Chondrocyte (in vitro differentiated cells): ENCODE results near the gene UBA52. TPM values are rescaled to one million over a fixed set of nuclear protein-coding genes. Genes with fewer than 3 reads are reported as not detected.

ENCODE experiments used
- DNase-seq: peaks from one replicate; pipeline ENCODE4 v3.0.0; 2021; ENCODE audit warnings: mixed read lengths, low spot score
- H3K27ac Mint-ChIP-seq: one replicate; pipeline ENCODE4 v1.8.0; 2021; ENCODE audit warnings: mild to moderate bottlenecking, moderate library complexity, mixed read lengths; ENCODE audit not compliant: unreplicated experiment
- H3K27me3 Mint-ChIP-seq: 2 replicates; pipeline ENCODE4 v1.8.0; 2021; ENCODE audit warnings: low read depth, mixed read lengths
- H3K36me3 Mint-ChIP-seq: 2 replicates; pipeline ENCODE4 v1.8.0; 2021; ENCODE audit warnings: low read depth, mixed read lengths
- H3K4me1 Mint-ChIP-seq: 2 replicates; pipeline ENCODE4 v1.8.0; 2021; ENCODE audit warnings: low read depth, mild to moderate bottlenecking, mixed read lengths
- H3K4me3 Mint-ChIP-seq: one replicate; pipeline ENCODE4 v1.8.0; 2021; ENCODE audit warnings: mild to moderate bottlenecking, moderate library complexity, mixed read lengths; ENCODE audit not compliant: unreplicated experiment
- H3K9me3 Mint-ChIP-seq: 2 replicates; pipeline ENCODE4 v1.8.0; 2021; ENCODE audit warnings: low read depth, mixed read lengths
- CTCF ChIP-seq: fragments of 200-600 bp; sonication (generic); IDR thresholded peaks from 2 replicates; pipeline ENCODE4 v1.5.0; 2021; ENCODE audit warnings: antibody characterized with exemption, mild to moderate bottlenecking, moderate library complexity
- total RNA-seq: library from RNA; stranded (reverse); gene quantifications from 3 replicates; pipeline ENCODE4 v1.2.1, GENCODE V29; 2021

The UBA52 gene
- total RNA-seq, 1 donor from 2014 or later, result 749 TPM

GRCh38 chr19:18557411-18558201 is 14.1 kb upstream of the UBA52 start, which contains the start of gene KXD1:
Gene KXD1 (plus strand): TSS chr19:18557870. CDS start chr19:18562057, 4,187 bp downstream.
- peak; percentile 96 for DNase-seq
- TF ChIP-seq CTCF, result no peak
- H3K27me3 Mint-ChIP-seq, result no peaks in the 10 kb centered on the region
- H3K9me3 Mint-ChIP-seq, result no peaks in the 10 kb centered on the region
- H3K27ac Mint-ChIP-seq, result peak within 1 kb of the TSS; percentile 93
- no peaks in the 10 kb centered on the region for H3K36me3 Mint-ChIP-seq
- peak within 1 kb of the TSS; percentile 94 for H3K4me3 Mint-ChIP-seq
- H3K4me1 Mint-ChIP-seq, result peaks cover 26% of the 10 kb centered on the region

GRCh38 chr19:18558202-18558555 is 13.5 kb upstream of the UBA52 start:
- Mint-ChIP-seq H3K27me3 (no peaks in the 10 kb centered on the region), H3K27ac (peak overlapping the region; percentile 93), H3K4me1 (peaks cover 26% of the 10 kb centered on the region)

DNA sequence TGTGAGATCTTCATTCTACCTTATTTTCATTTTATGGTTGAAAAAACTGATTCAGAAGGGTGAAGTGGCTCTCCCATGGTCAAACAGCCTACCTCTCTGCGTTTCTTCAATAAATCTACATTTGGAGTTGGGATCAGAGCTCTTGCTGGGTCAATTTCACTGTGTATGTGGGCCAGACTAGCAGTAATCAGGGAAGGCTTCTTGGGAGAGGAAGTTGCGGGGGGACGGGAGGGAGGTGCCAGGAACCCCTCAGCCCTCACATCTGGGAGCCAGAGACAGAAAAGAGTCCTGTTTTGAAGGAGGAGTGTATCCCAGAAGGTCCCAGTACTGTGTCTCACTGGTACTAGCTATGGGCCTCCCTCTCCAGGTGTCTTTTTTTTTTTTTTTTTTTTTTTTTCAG is 13.1 kb upstream of the UBA52 start:
- peak overlapping the region; percentile 94 for H3K4me3 Mint-ChIP-seq
- H3K27ac Mint-ChIP-seq, result peak overlapping the region; percentile 93
- H3K27me3 Mint-ChIP-seq, result no peaks in the 10 kb centered on the region
- DNase-seq, result no peak
- peaks cover 26% of the 10 kb centered on the region for H3K4me1 Mint-ChIP-seq
- H3K9me3 Mint-ChIP-seq, result no peaks in the 10 kb centered on the region
- TF ChIP-seq CTCF, result no peak
- H3K36me3 Mint-ChIP-seq, result peaks cover 3% of the 10 kb centered on the region

More at GRCh38 chr19:18558202-18558555, 13.5 kb upstream of the UBA52 start:
- peaks cover 3% of the 10 kb centered on the region for H3K36me3 Mint-ChIP-seq
- H3K4me3 Mint-ChIP-seq, result peak overlapping the region; percentile 94
- DNase-seq, result no peak
- H3K9me3 Mint-ChIP-seq, result no peaks in the 10 kb centered on the region
- TF ChIP-seq CTCF, result no peak

DNA sequence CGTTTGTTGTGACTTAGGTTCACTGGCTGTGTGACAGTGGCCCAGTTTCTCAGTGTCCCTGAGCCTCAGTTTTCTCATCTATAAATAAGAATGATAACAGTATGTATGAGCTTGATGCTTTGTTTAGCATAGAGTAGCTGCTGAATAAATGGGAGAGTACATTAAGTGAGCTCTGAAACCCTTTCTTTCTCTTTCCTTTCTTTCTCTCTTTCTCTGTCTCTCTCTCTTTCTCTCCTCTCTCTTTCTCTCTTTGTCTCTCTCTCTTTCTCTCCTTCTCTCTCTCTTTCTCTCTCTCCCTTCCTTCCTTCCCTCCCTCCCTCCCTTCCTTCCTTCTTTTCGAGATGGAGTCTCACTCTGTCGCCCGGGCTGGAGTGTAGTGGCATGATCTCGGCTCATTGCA is 12.0 kb upstream of the UBA52 start:
- H3K4me3 Mint-ChIP-seq, result no peak overlapping the region
- peaks cover 10% of the 10 kb centered on the region for H3K36me3 Mint-ChIP-seq
- TF ChIP-seq CTCF, result no peak
- H3K27ac Mint-ChIP-seq, result peak overlapping the region; percentile 57
- H3K4me1 Mint-ChIP-seq, result peaks cover 26% of the 10 kb centered on the region
- no peak for DNase-seq
- H3K27me3 Mint-ChIP-seq, result no peaks in the 10 kb centered on the region
- H3K9me3 Mint-ChIP-seq, result no peaks in the 10 kb centered on the region

DNA sequence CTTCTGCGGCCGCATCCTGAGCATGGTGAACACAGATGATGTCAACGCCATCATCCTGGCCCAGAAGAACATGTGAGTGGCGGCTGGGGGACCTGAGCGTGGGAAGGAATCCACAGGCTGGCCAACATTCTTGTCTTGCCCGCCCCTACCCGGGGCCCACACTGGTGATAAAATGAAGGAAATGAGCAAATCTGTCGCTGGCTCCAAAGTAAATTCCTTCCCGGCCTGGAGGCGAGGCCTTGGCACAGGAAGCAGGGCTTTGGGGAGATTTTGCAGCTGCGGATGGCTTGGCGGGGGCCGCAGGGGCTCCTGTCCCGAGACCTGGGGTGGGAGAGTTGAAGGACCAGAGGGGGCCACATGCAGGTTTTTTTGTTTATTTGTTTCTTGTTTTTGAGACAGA is 9.6 kb upstream of the UBA52 start:
- Mint-ChIP-seq H3K36me3 (peaks cover 17% of the 10 kb centered on the region), H3K27me3 (no peaks in the 10 kb centered on the region), H3K4me1 (peaks cover 26% of the 10 kb centered on the region), H3K4me3 (no peak overlapping the region), H3K9me3 (no peaks in the 10 kb centered on the region), H3K27ac (peak overlapping the region; percentile 14)
- TF ChIP-seq CTCF, result no peak
- no peak for DNase-seq
